NCI-H446 (cell line): ENCODE results near the gene EXOC1.
"Not testable (repeated sequence)": the region's sequence is repeated elsewhere in the genome, so short reads cannot be mapped to it uniquely, and the experiment has no call there.

ENCODE experiments used
- DNase-seq, 2 experiments: peaks; one replicate each; lab custom pipeline; 2025; lab: John Stamatoyannopoulos, UW

The EXOC1 gene

GRCh38 chr4:55906323-55906722, 52.9 kb downstream of the EXOC1 start:
- DNase-seq = no peak

GRCh38 chr4:55906989-55907388, 53.5 kb downstream of the EXOC1 start:
- DNase-seq = no peak

- no peak for DNase-seq
These were observed 54.0 kb downstream of the EXOC1 start for GRCh38 chr4:55907469-55907868.

- DNase-seq = no peak
These were observed 56.7 kb downstream of the EXOC1 start for GRCh38 chr4:55910140-55910539.

GRCh38 chr4:55912249-55912648, 58.8 kb downstream of the EXOC1 start:
- no peak for DNase-seq

- DNase-seq = no peak
These were observed 67.1 kb downstream of the EXOC1 start for GRCh38 chr4:55920571-55920970.

- DNase-seq = no peak
These were observed 67.6 kb downstream of the EXOC1 start for GRCh38 chr4:55921093-55921492.

GRCh38 chr4:55925241-55925640, 71.8 kb downstream of the EXOC1 start:
- no peak for DNase-seq

- DNase-seq = no peak
These were observed 73.2 kb downstream of the EXOC1 start for GRCh38 chr4:55926610-55927009.

GRCh38 chr4:55927803-55928437, 74.5 kb downstream of the EXOC1 start:
- no peak for DNase-seq

- no peak for DNase-seq
These were observed 75.4 kb downstream of the EXOC1 start for GRCh38 chr4:55928846-55929245.

- no peak for DNase-seq
These were observed 77.6 kb downstream of the EXOC1 start for GRCh38 chr4:55931043-55931442.

- no peak for DNase-seq
These were observed 78.4 kb downstream of the EXOC1 start for GRCh38 chr4:55931833-55932232.

GRCh38 chr4:55932511-55932910, 79.1 kb downstream of the EXOC1 start:
- DNase-seq = no peak

- DNase-seq = no peak
These were observed 80.2 kb downstream of the EXOC1 start for GRCh38 chr4:55933611-55934010.

GRCh38 chr4:55935907-55936306, 82.5 kb downstream of the EXOC1 start:
- not testable (repeated sequence) for DNase-seq

GRCh38 chr4:55938481-55938880, 85.0 kb downstream of the EXOC1 start:
- DNase-seq = no peak

GRCh38 chr4:55939421-55939820, 86.0 kb downstream of the EXOC1 start:
- DNase-seq = no peak

GRCh38 chr4:55941881-55942396, 88.5 kb downstream of the EXOC1 start:
- no peak for DNase-seq

- DNase-seq = no peak
These were observed 93.9 kb downstream of the EXOC1 start for GRCh38 chr4:55947254-55947882.

GRCh38 chr4:55947912-55948725, 94.7 kb downstream of the EXOC1 start:
- DNase-seq = no peak

GRCh38 chr4:55948726-55949481, 95.5 kb downstream of the EXOC1 start, which contains the start of gene CEP135:
TSS of gene CEP135 (plus strand) at chr4:55948945. CDS start at chr4:55952131, 3,186 bp downstream.
- peak; percentile 85 to 96 for DNase-seq
